Measurements from ENCODE around the gene ZFYVE19. TPM values are rescaled to one million over a fixed set of nuclear protein-coding genes. Genes with fewer than 3 reads are reported as not detected.

ZFYVE19 gene
- total and polyA plus RNA-seq, 2 of the 13 experiments (the other 11 are each of a cell fraction or from before 2014, with no cell fraction given): 23.3 to 44.0 TPM

DNA sequence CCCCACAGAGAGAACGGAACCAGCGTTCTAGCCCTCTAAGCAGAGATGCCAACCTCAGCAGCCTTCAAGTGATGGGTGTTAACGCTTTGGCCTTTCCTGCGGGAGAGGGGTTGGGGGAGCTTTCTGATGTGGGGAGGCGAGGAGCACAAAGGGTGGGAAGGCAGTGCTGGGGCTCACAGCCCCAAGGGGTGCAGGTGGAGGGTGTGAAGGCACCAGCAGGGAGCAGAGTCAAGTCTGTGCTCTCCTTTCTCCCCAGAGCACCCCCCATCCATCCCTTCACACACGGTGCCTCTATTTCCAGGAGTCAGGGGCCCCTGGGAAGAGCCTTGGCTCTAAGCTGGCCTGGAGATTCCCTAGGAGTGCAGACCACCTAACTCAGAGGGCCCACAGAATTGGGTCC, 33.0 kb upstream of the ZFYVE19 start:
- Histone ChIP-seq H3K4me1 (ENCODE audit: insufficient read depth, low read length) (no peaks in the 10 kb centered on the region), H3K79me2 (ENCODE audit: insufficient read depth, low read length) (no peaks in the 10 kb centered on the region), H2AFZ (ENCODE audit: low read length) (no peak overlapping the region), H3K27ac (ENCODE audit: extremely low read length, insufficient read depth, low read length) (no peak overlapping the region), H3K36me3 (replicated peaks in 1 of 2; ENCODE audit: control insufficient read depth in 1 of 2, insufficient read depth in 2 of 2, low read length in 2 of 2) (peaks cover 29 to 55% of the 10 kb centered on the region in 2 experiments; a peak in 4 of 5 replicates), H4K20me1 (ENCODE audit: insufficient read depth, low read length) (no peaks in the 10 kb centered on the region), H3K27me3 (ENCODE audit: control insufficient read depth in 1 of 2, insufficient read depth in 2 of 2, low read length in 2 of 2) (no peaks in the 10 kb centered on the region), H3K9me3 (ENCODE audit: low read length) (no peaks in the 10 kb centered on the region), H3K4me2 (ENCODE audit: low read depth, low read length) (no peak overlapping the region), H3K4me3 (replicated peaks in 1 of 3; ENCODE audit: insufficient read depth in 1 of 3, low read depth in 2 of 3, low read length in 3 of 3) (no peak overlapping the region), H3K9ac (ENCODE audit: insufficient read depth, low read depth, low read length) (no peak overlapping the region)
- no peak for DNase-seq (ENCODE audit: low spot score)
- ChIA-PET POLR2A (no interaction called here), CTCF (ENCODE audit: low intra/inter-chr PET ratio, low total read pairs) (no interaction called here)
- no peak for TF ChIP-seq HOXA5 (CRISPR knock-in tag; IDR thresholded peaks at IDR 0.05)
- no peak for TF ChIP-seq ZNF83 (CRISPR knock-in tag; IDR thresholded peaks at IDR 0.05; ENCODE audit: borderline replicate concordance)
- TF ChIP-seq, protein P1, sequence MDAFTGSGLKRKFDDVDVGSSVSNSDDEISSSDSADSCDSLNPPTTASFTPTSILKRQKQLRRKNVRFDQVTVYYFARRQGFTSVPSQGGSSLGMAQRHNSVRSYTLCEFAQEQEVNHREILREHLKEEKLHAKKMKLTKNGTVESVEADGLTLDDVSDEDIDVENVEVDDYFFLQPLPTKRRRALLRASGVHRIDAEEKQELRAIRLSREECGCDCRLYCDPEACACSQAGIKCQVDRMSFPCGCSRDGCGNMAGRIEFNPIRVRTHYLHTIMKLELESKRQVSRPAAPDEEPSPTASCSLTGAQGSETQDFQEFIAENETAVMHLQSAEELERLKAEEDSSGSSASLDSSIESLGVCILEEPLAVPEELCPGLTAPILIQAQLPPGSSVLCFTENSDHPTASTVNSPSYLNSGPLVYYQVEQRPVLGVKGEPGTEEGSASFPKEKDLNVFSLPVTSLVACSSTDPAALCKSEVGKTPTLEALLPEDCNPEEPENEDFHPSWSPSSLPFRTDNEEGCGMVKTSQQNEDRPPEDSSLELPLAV (CRISPR knock-in tag; conservative IDR thresholded peaks at IDR 0.05; ENCODE audit: low read depth): no peak
- TF ChIP-seq CBFB (CRISPR knock-in tag; IDR thresholded peaks at IDR 0.05): no peak
- no peak for TF ChIP-seq SAFB2 (CRISPR knock-in tag; IDR thresholded peaks at IDR 0.05; ENCODE audit: borderline replicate concordance, low read depth)
- TF ChIP-seq ZNF766 (CRISPR knock-in tag; IDR thresholded peaks at IDR 0.05; ENCODE audit: borderline replicate concordance): no peak
- no peak for TF ChIP-seq ZNF619 (CRISPR knock-in tag; IDR thresholded peaks at IDR 0.05)
- no peak for TF ChIP-seq ZNF563 (CRISPR knock-in tag; IDR thresholded peaks at IDR 0.05)
- TF ChIP-seq SOX5 (CRISPR knock-in tag; IDR thresholded peaks at IDR 0.05; ENCODE audit: borderline replicate concordance): no peak
- TF ChIP-seq KAT8 (CRISPR knock-in tag; IDR thresholded peaks at IDR 0.05): no peak
- 100% methylated on average over 5 of the region's 6 CpGs for WGBS (ENCODE audit: low lambda C conversion rate)
- no peak for ATAC-seq
- in situ Hi-C loops (cut with HindIII; ENCODE audit: extremely low pct_ligation_motif_present, low pct_unique_long_range_greater_than_20kb) (no loop called here), intact Hi-C loops (cut with micrococcal nuclease; ENCODE audit: unreplicated experiment) (no loop called here)
- BruUV-seq (replicated peaks): no TSS peak
- FAIRE-seq: no peak

Data from HepG2 (cell line).